ENCODE results near the gene MTOR. TPM values are rescaled to one million over a fixed set of nuclear protein-coding genes. Genes with fewer than 3 reads are reported as not detected.

The MTOR gene
- polyA plus RNA-seq, 4 donors = 11.3 to 22.9 (median 17.7) TPM

DNA sequence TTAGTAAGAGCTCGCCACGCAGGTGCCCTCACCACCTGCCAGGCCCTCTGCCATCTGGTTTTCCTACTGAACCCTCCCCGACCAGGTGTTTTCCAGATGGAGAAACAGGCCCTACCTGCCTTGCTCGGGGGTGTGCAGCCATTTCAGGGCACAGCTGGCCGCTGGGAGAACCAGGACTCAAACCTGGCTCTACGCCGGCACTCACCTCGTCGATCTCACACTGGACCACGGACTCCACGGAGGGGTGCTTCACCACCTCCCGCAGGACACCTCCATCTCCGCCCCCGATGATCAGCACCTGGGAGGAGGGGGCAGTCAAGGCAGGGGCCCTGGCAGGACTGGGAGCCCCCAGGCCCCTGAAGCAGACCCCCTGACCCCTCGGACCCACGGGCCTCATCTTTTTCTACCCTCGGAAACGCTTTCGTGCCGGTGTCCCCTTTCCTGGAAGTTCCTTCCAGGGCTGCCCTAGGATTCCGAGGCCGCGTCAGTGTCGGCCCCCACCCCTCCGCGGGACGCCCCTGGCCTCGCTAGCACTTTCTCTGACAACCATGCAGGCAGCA, 203.7 kb downstream of the MTOR start:
- Histone ChIP-seq H3K4me3 (ENCODE audit: low read depth in 1 of 3, low read length in 3 of 3) (peak overlapping the region in 2 of 3 donors; percentile 65 to 90), H3K27ac (ENCODE audit: low read depth in 1 of 3, low read length in 2 of 3) (no peak overlapping the region), H3K36me3 (ENCODE audit: control insufficient read depth in 3 of 3, insufficient read depth in 2 of 3, low read depth in 1 of 3, low read length in 3 of 3) (peaks cover 0 to 56% (median 11%) of the 10 kb centered on the region in 3 donors)

DNA sequence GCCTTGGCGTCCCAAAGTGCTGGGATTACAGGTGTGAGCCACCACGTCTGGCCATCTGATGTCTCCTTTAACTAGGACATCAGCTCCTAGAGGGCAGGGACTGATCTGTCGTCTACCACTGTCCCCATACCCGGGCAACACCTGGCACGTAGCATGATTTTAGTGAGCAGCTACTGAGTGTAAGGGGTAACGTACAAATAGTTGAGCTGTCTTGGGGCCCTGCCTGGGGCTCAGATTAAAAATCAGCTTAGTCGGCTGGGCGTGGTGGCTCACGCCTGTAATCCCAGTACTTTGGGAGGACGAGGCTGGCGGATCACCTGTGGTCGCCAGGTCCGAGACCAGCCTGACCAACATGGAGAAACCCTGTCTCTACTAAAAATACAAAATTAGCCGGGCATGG, 204.3 kb downstream of the MTOR start:
- no peak for DNase-seq
- H3K9me3 ChIP-seq (ENCODE audit: control insufficient read depth in 2 of 2, insufficient read depth in 1 of 2, low read depth in 1 of 2, low read length in 1 of 2) = no peaks in the 10 kb centered on the region
- FAIRE-seq = no peak
- H3K27ac ChIP-seq (ENCODE audit: low read depth in 1 of 3, low read length in 2 of 3) = no peak overlapping the region
- WGBS, 3 donors = 93 to 95% (median 93%) methylated on average over 14 of the region's 14 CpGs
- peaks cover 0 to 52% (median 11%) of the 10 kb centered on the region in 3 donors for H3K36me3 ChIP-seq (ENCODE audit: control insufficient read depth in 3 of 3, insufficient read depth in 2 of 3, low read depth in 1 of 3, low read length in 3 of 3)
- no peaks in the 10 kb centered on the region for H3K27me3 ChIP-seq (ENCODE audit: control insufficient read depth in 3 of 3, insufficient read depth in 3 of 3, low read length in 3 of 3)
- H3K4me3 ChIP-seq (ENCODE audit: low read depth in 1 of 3, low read length in 3 of 3) = no peak overlapping the region
- peaks cover 3 to 12% (median 3%) of the 10 kb centered on the region in 3 donors for H3K4me1 ChIP-seq (ENCODE audit: control insufficient read depth in 3 of 3, insufficient read depth in 2 of 3, low read depth in 1 of 3, low read length in 2 of 3)

More for the DNA sequence above, 203.7 kb downstream of the MTOR start:
- no peaks in the 10 kb centered on the region for H3K9me3 ChIP-seq (ENCODE audit: control insufficient read depth in 2 of 2, insufficient read depth in 1 of 2, low read depth in 1 of 2, low read length in 1 of 2)
- peak; percentile 20 to 32 for DNase-seq
- H3K4me1 ChIP-seq (ENCODE audit: control insufficient read depth in 3 of 3, insufficient read depth in 2 of 3, low read depth in 1 of 3, low read length in 2 of 3) = peaks cover 3 to 12% (median 3%) of the 10 kb centered on the region in 3 donors
- FAIRE-seq = no peak
- no peaks in the 10 kb centered on the region for H3K27me3 ChIP-seq (ENCODE audit: control insufficient read depth in 3 of 3, insufficient read depth in 3 of 3, low read length in 3 of 3)
- 11 to 47% (median 18%) methylated on average over 25 to 28 of the region's 28 CpGs for WGBS, 3 donors

DNA sequence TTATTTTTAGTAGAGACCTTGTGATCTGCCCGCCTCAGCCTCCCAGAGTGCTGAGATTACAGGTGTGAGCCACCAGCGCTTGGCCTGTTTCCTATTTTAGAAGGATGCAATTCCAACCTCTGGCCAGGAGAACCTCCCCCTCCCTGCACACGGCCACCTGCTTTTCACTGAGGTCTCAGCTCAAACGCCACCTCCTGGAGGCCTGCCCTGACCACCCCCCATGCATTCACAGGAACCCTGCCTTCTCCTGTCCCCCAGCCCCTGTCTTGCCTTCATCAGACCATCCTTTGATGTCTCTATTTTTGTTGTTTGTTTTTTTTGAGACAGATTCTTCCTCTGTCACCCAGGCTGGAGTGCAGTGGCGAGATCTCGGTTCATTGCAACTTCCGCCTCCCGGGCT, 204.9 kb downstream of the MTOR start:
- FAIRE-seq (no peak), DNase-seq (no peak)
- WGBS, 3 donors = 84 to 91% (median 87%) methylated on average over 8 of the region's 8 CpGs
- Histone ChIP-seq H3K4me1 (ENCODE audit: control insufficient read depth in 3 of 3, insufficient read depth in 2 of 3, low read depth in 1 of 3, low read length in 2 of 3) (peaks cover 3 to 12% (median 3%) of the 10 kb centered on the region in 3 donors), H3K27me3 (ENCODE audit: control insufficient read depth in 3 of 3, insufficient read depth in 3 of 3, low read length in 3 of 3) (peaks cover 0 to 5% (median 0%) of the 10 kb centered on the region in 3 donors), H3K36me3 (ENCODE audit: control insufficient read depth in 3 of 3, insufficient read depth in 2 of 3, low read depth in 1 of 3, low read length in 3 of 3) (peaks cover 0 to 52% (median 11%) of the 10 kb centered on the region in 3 donors), H3K27ac (ENCODE audit: low read depth in 1 of 3, low read length in 2 of 3) (no peak overlapping the region), H3K4me3 (ENCODE audit: low read depth in 1 of 3, low read length in 3 of 3) (no peak overlapping the region), H3K9me3 (ENCODE audit: control insufficient read depth in 2 of 2, insufficient read depth in 1 of 2, low read depth in 1 of 2, low read length in 1 of 2) (no peaks in the 10 kb centered on the region)

Other genes with a start within 250 kb of the MTOR start
- gene TARDBP, start 249.9 kb downstream of the MTOR start, polyA plus RNA-seq = 100 to 1,000 TPM in 2 of 4 donors, 10 to 100 TPM in 2; 86.1 to 184 (median 116) TPM
- 1 to 10 TPM in 1 of 4 donors, not detected in 3; 4.7 TPM for gene MASP2, start 215.3 kb downstream of the MTOR start, polyA plus RNA-seq
- gene SRM, start 202.5 kb downstream of the MTOR start, polyA plus RNA-seq = 10 to 100 TPM in 3 of 4 donors, 1 to 10 TPM in 1; 5.6 to 67.3 (median 26.4) TPM
- gene EXOSC10, start 162.7 kb downstream of the MTOR start, polyA plus RNA-seq = 10 to 100 TPM; 30.1 to 58.5 (median 34.8) TPM
- under 1 TPM in 1 of 4 donors, not detected in 3; 0.73 TPM for gene ANGPTL7, start 73.2 kb downstream of the MTOR start, polyA plus RNA-seq
- gene UBIAD1, start 10.6 kb upstream of the MTOR start, polyA plus RNA-seq = 10 to 100 TPM in 2 of 4 donors, 1 to 10 TPM in 2; 3.2 to 12.8 (median 7.3) TPM
- under 1 TPM in 2 of 4 donors, not detected in 2; 0.54 to 0.61 TPM for gene DISP3, start 216.6 kb upstream of the MTOR start, polyA plus RNA-seq

All from small intestine (tissue), 7 donors.